ENCODE measurements around the gene TBC1D4. TPM values are rescaled to one million over a fixed set of nuclear protein-coding genes. Genes with fewer than 3 reads are reported as not detected.

The TBC1D4 gene
- total RNA-seq, 2 donors from 2014 or later, result 64.3 to 162 TPM

DNA sequence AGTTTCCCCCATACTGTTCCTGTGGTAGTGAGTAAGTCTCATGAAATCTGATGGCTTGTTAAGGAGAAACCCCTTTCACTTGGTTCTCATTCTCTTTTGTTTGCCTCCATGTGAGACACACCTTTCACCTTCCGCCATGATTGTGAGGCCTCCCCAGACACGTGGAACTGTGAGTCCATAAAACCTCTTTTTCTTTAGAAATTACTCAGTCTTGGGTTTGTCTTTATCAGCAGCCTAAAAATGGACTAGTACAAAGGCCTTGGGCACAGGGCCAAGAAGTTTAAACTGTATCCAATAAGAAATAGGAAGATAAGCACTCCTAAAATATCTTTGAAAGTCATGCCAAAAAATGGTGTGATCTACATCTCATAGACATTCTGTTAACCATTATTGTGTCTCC is 176.9 kb downstream of the TBC1D4 start:
- TF ChIP-seq, protein P1, sequence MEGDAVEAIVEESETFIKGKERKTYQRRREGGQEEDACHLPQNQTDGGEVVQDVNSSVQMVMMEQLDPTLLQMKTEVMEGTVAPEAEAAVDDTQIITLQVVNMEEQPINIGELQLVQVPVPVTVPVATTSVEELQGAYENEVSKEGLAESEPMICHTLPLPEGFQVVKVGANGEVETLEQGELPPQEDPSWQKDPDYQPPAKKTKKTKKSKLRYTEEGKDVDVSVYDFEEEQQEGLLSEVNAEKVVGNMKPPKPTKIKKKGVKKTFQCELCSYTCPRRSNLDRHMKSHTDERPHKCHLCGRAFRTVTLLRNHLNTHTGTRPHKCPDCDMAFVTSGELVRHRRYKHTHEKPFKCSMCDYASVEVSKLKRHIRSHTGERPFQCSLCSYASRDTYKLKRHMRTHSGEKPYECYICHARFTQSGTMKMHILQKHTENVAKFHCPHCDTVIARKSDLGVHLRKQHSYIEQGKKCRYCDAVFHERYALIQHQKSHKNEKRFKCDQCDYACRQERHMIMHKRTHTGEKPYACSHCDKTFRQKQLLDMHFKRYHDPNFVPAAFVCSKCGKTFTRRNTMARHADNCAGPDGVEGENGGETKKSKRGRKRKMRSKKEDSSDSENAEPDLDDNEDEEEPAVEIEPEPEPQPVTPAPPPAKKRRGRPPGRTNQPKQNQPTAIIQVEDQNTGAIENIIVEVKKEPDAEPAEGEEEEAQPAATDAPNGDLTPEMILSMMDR (IDR thresholded peaks at IDR 0.05), result no peak
- no peak overlapping the region for H3K4me3 ChIP-seq
- no peak overlapping the region for H3K27ac ChIP-seq
- H3K27me3 ChIP-seq, result no peaks in the 10 kb centered on the region
- H3K9me3 ChIP-seq, result no peaks in the 10 kb centered on the region
- H3K36me3 ChIP-seq, result peaks cover 14% of the 10 kb centered on the region
- H3K4me1 ChIP-seq, result peaks cover 0 to 15% of the 10 kb centered on the region in 2 donors
- DNase-seq (ENCODE audit: low spot score), result no peak

DNA sequence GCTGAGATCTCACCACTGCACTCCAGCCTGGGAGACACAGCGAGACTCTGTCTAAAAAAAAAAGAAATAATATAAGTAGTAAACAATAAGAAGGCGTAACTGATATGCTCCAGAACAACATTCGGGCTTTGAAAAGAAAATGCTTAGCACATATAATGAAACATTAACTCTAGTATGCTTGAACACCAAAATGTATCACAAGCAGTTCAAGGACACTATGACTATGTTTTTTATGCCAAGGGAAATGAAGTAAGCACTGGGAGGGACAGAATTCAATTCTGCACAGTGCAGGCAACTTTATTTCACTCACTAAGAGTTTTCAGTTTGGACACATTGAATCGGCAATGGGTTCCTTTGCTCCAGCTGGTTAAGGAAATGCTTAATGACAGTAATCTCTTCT is 178.7 kb downstream of the TBC1D4 start:
- H3K27me3 ChIP-seq, result no peaks in the 10 kb centered on the region
- H3K4me3 ChIP-seq, result no peak overlapping the region
- DNase-seq (ENCODE audit: low spot score), result no peak
- TF ChIP-seq, protein P1 (IDR thresholded peaks at IDR 0.05), result no peak
- H3K36me3 ChIP-seq, result peaks cover 8% of the 10 kb centered on the region
- peaks cover 0 to 15% of the 10 kb centered on the region in 2 donors for H3K4me1 ChIP-seq
- no peak overlapping the region for H3K27ac ChIP-seq
- no peaks in the 10 kb centered on the region for H3K9me3 ChIP-seq

DNA sequence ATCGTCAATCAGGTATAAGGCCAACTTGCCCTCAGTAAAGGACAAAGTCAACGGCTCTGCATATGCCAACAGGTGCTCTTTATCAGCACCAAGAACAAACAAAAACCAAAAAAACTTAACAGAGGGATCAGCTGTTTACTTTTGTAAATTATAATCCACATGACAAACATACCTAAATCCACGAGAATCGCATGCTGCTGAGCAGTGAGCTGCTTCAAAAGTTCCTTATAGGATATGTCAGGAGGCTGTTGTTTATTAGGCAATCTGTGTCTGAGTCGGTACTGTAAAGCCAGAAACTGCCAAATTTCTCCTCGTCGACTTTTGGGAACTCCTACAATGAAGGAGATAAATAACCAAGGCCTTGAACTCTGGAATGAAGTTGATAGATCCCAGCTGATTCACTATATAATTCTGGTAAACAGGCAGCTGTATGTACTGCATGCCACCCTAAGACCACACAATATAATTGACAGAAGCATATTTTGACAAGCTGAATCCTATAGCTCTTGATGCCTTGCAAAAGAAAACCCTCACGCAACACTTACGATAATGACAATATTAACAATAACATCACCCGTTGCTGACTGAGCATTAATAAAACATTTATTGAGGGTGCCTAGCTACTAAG is 179.8 kb downstream of the TBC1D4 start:
- no peaks in the 10 kb centered on the region for H3K9me3 ChIP-seq
- TF ChIP-seq, protein P1 (IDR thresholded peaks at IDR 0.05), result no peak
- peaks cover 0 to 15% of the 10 kb centered on the region in 2 donors for H3K4me1 ChIP-seq
- H3K4me3 ChIP-seq, result no peak overlapping the region
- no peak overlapping the region for H3K27ac ChIP-seq
- DNase-seq (ENCODE audit: low spot score), result no peak
- H3K36me3 ChIP-seq, result peaks cover 8% of the 10 kb centered on the region
- H3K27me3 ChIP-seq, result no peaks in the 10 kb centered on the region

DNA sequence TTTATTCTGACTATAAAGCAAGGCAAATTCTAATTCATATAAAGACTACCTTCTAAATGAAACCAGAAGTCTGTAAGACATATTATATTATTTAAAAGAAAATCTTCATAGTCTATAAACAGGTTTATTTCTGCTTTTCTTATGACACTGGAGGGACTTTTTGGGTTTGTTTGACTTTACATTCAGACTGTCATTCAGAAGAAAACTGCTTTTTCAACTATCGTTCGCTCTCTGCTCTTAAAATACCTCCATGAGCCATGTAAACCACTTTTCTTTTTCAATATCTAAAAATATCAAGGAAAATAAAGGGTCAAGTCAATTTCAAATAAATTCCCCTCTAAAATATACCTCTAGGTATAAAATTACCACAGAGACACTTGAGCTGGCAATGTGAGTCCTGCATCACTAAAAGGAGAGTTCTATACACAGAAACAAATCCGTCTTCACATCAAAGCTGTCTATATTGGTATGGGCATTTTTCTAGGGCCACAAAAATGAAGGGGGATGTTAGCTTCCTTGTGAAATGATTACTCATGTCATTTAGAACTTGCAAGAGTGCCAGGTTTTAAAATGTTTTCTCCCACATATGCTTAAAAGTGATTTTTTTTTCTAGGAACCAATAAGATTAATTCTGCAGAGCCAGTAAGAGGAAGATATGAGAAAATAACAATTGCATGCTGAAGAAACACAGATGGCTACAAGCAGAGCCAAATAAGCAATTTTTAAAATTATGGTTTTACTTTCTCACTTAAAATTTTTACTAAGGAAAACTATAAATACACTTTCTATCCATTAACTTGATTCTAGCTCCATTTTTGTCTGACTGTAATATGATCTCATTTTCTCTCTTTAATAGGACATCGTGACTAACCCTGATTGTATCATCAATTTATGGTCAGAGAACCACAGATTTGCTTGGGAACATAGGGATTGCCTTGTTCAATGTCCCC is 181.8 kb downstream of the TBC1D4 start:
- TF ChIP-seq, protein P1 (IDR thresholded peaks at IDR 0.05), result no peak

DNA sequence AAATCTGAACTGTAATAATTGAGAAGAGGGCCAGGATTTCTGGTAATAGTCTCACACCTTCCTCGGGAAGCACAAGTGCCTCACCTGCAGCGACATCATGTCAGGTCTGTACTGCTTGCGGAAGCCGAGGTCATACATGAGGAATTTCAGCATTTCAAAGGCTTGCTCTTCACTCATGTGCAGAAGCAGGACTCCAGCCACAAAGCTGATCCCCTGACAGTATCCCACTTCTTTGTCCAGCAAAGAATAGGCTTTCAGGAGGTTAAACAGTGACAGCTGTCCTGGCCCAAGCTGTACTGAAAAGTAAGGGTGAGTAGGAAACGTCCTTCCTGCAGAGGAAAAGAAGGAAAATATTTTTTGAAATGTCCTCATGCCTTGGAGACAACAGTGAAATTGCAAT is 182.7 kb downstream of the TBC1D4 start:
- Histone ChIP-seq H3K9me3 (no peaks in the 10 kb centered on the region), H3K27me3 (no peaks in the 10 kb centered on the region), H3K4me3 (no peak overlapping the region), H3K4me1 (no peaks in the 10 kb centered on the region), H3K27ac (no peak overlapping the region), H3K36me3 (peaks cover 8% of the 10 kb centered on the region)
- DNase-seq (ENCODE audit: low spot score), result no peak
- TF ChIP-seq, protein P1 (IDR thresholded peaks at IDR 0.05), result no peak

More for the DNA sequence above, 181.8 kb downstream of the TBC1D4 start:
- H3K4me1 ChIP-seq, result peaks cover 0 to 8% of the 10 kb centered on the region in 2 donors
- DNase-seq (ENCODE audit: low spot score), result no peak
- no peak overlapping the region for H3K4me3 ChIP-seq
- H3K9me3 ChIP-seq, result no peaks in the 10 kb centered on the region
- H3K27me3 ChIP-seq, result no peaks in the 10 kb centered on the region
- H3K27ac ChIP-seq, result no peak overlapping the region
- peaks cover 8% of the 10 kb centered on the region for H3K36me3 ChIP-seq

All from right atrium auricular region (tissue), 2 donors.